Caco-2 (cell line): ENCODE measurements around the gene TF. TPM values are rescaled to one million over a fixed set of nuclear protein-coding genes. Genes with fewer than 3 reads are reported as not detected.
A peak's percentile ranks its signal among the peaks of the same experiment; 100 is the strongest.

ENCODE experiments used
- Bru-seq: library from RNA; stranded (reverse); fragments of 400-500 nt; gene quantifications from one replicate; lab custom pipeline; 2021; lab: Mats Ljungman, UMichigan
- BruChase-seq, 2 experiments: library from RNA; stranded (reverse); fragments of 400-500 nt; gene quantifications; one replicate each; lab custom pipeline; 2021; lab: Mats Ljungman, UMichigan
- BruUV-seq: library from RNA; stranded (reverse); fragments of 400-500 nt; replicated peaks from 2 replicates; lab custom pipeline; 2021; lab: Mats Ljungman, UMichigan
- CTCF ChIA-PET: fragments of 300-600 bp; sonication (Branson Sonifier 250); formaldehyde crosslinking; loops from one replicate; lab custom pipeline; 2022; ENCODE audit warnings: antibody characterized with exemption; lab: Charles Lee
- POLR2A ChIA-PET: fragments of 300-600 bp; sonication (Branson Sonifier 250); formaldehyde crosslinking; loops from one replicate; lab custom pipeline; 2022; ENCODE audit warnings: antibody characterized with exemption; lab: Charles Lee
- DNase-seq, 2 experiments: peaks; one replicate each; pipeline versions ENCODE4 v3.0.0 to v3.0.0-alpha.2; 2020 to 2022
- H3K27me3 ChIP-seq: replicated peaks from 2 replicates; pipeline ENCODE4 v1.6.0; 2011; ENCODE audit warnings: low read length; ENCODE audit not compliant: control insufficient read depth, insufficient read depth
- H3K36me3 ChIP-seq: 2 replicates; pipeline ENCODE4 v1.5.1; 2011; ENCODE audit warnings: low read length; ENCODE audit not compliant: control insufficient read depth, insufficient read depth
- H3K4me1 ChIP-seq: fragments of 250-450 bp; sonication (Bioruptor Pico); 2 replicates; pipeline ENCODE4 v1.5.1; 2020; ENCODE audit warnings: mild to moderate bottlenecking
- H3K4me3 ChIP-seq: 2 replicates; pipeline ENCODE4 v1.5.1; 2011; ENCODE audit warnings: low read depth, mild to moderate bottlenecking, control low read depth, low read length
- H3K9me3 ChIP-seq: fragments of 250-450 bp; sonication (Bioruptor Pico); 2 replicates; pipeline ENCODE4 v1.5.1; 2020; ENCODE audit warnings: mild to moderate bottlenecking, moderate library complexity
- H3K27ac Mint-ChIP-seq: one replicate; pipeline ENCODE4 v1.8.0; 2022; ENCODE audit warnings: mixed read lengths; ENCODE audit not compliant: unreplicated experiment
- H3K27me3 Mint-ChIP-seq: one replicate; pipeline ENCODE4 v1.8.0; 2022; ENCODE audit warnings: mixed read lengths; ENCODE audit not compliant: insufficient read depth, unreplicated experiment
- H3K36me3 Mint-ChIP-seq: one replicate; pipeline ENCODE4 v1.8.0; 2022; ENCODE audit warnings: mild to moderate bottlenecking, mixed read lengths; ENCODE audit not compliant: insufficient read depth, unreplicated experiment
- H3K4me1 Mint-ChIP-seq: one replicate; pipeline ENCODE4 v1.8.0; 2022; ENCODE audit warnings: low read depth, mixed read lengths; ENCODE audit not compliant: unreplicated experiment
- H3K4me3 Mint-ChIP-seq: one replicate; pipeline ENCODE4 v1.8.0; 2022; ENCODE audit warnings: mild to moderate bottlenecking, moderate library complexity, mixed read lengths; ENCODE audit not compliant: unreplicated experiment
- H3K9me3 Mint-ChIP-seq: one replicate; pipeline ENCODE4 v1.8.0; 2022; ENCODE audit warnings: mixed read lengths; ENCODE audit not compliant: unreplicated experiment
- CTCF ChIP-seq, 2 experiments: fragments of 200-600 bp in 1 of 2; IDR thresholded peaks; 1 replicate in 1 of 2; 2 replicates in 1 of 2; pipeline versions ENCODE4 v1.5.1 to v1.8.0; 2011 to 2022; ENCODE audit warnings: antibody characterized with exemption in 1 of 2, control low read depth in 1 of 2, inconsistent platforms in 1 of 2, low read depth in 1 of 2, low read length in 1 of 2, mild to moderate bottlenecking in 1 of 2, moderate library complexity in 1 of 2; ENCODE audit not compliant: insufficient read depth in 1 of 2, severe bottlenecking in 1 of 2, unreplicated experiment in 1 of 2
- intact Hi-C: fragments of 100-400 bp; cut with micrococcal nuclease; formaldehyde crosslinking; loops from one replicate; pipeline ENCODE4 v1.10.0; 2022; ENCODE audit not compliant: unreplicated experiment
- long read RNA-seq: library from polyadenylated mRNA; stranded (forward); transcript quantifications from one replicate; pipeline ENCODE4 v2.0.0, GENCODE V29; 2022
- total RNA-seq: library from RNA; stranded (reverse); gene quantifications from 2 replicates; pipeline ENCODE4 v1.2.3, GENCODE V29; 2022

The TF gene
- total RNA-seq (23.4 and 26.6 TPM in 2 replicates), Bru-seq, nascent RNA (percentile 31 among the genes with signal in this experiment), BruChase-seq, experiment 1, labeled RNA remaining after a 2-hour chase (percentile 30 among the genes with signal in this experiment), BruChase-seq, experiment 2, labeled RNA remaining after a 6-hour chase (percentile 34 among the genes with signal in this experiment)
- long read RNA-seq, full-length matches to known transcripts = 25 of 29 reads
- long read RNA-seq, partial matches to known transcripts = 2 of 29 reads
- long read RNA-seq, other reads (novel, unspliced or antisense) = 2 of 29 reads

- Mint-ChIP-seq H3K4me3 (peak within 1 kb of the TSS; percentile 10), H3K36me3 (no peaks in the 10 kb centered on the region), H3K9me3 (no peaks in the 10 kb centered on the region), H3K4me1 (peaks cover 7% of the 10 kb centered on the region), H3K27me3 (no peaks in the 10 kb centered on the region), H3K27ac (no peak within 1 kb of the TSS)
- TF ChIP-seq CTCF (IDR thresholded peaks at IDR 0.05; ENCODE audit: insufficient read depth in 1 of 2, low read depth in 1 of 2, low read length in 1 of 2, severe bottlenecking in 1 of 2, unreplicated experiment in 1 of 2) = no peak
- POLR2A ChIA-PET = no interaction called here
- CTCF ChIA-PET = no interaction called here
- no peak for DNase-seq
- Histone ChIP-seq H3K9me3 (no peaks in the 10 kb centered on the region), H3K27me3 (no peaks in the 10 kb centered on the region), H3K4me1 (peaks cover 16% of the 10 kb centered on the region; the same call in 1 of the 2 replicates), H3K4me3 (peak within 1 kb of the TSS; percentile 5; the same call in 1 of the 2 replicates), H3K36me3 (no peaks in the 10 kb centered on the region)
- BruUV-seq = no TSS peak
- intact Hi-C loops = no loop called here
Measured at GRCh38 chr3:133745981-133746711, at the start of gene TF. Gene TF (plus strand): TSS chr3:133746393. CDS start chr3:133746441, 48 bp downstream.

GRCh38 chr3:133697960-133698359 lies 48.2 kb upstream of the TF start:
- H3K4me3 ChIP-seq = no peak overlapping the region
- ChIA-PET CTCF (no interaction called here), POLR2A (no interaction called here)
- Mint-ChIP-seq H3K27me3 (no peaks in the 10 kb centered on the region), H3K36me3 (no peaks in the 10 kb centered on the region), H3K4me1 (no peaks in the 10 kb centered on the region), H3K9me3 (no peaks in the 10 kb centered on the region), H3K4me3 (no peak overlapping the region), H3K27ac (no peak overlapping the region)
- H3K36me3 ChIP-seq = no peaks in the 10 kb centered on the region
- H3K27me3 ChIP-seq = no peaks in the 10 kb centered on the region
- no peaks in the 10 kb centered on the region for H3K4me1 ChIP-seq
- intact Hi-C loops = no loop called here
- TF ChIP-seq CTCF (IDR thresholded peaks at IDR 0.05; ENCODE audit: insufficient read depth in 1 of 2, low read depth in 1 of 2, low read length in 1 of 2, severe bottlenecking in 1 of 2, unreplicated experiment in 1 of 2) = no peak
- H3K9me3 ChIP-seq = no peaks in the 10 kb centered on the region; the same call in 1 of the 2 replicates
- BruUV-seq = no TSS peak
- DNase-seq = no peak

- POLR2A ChIA-PET = no interaction called here
Measured at GRCh38 chr3:133699467-133699866, 46.7 kb upstream of the TF start.

More at GRCh38 chr3:133699467-133699866, 46.7 kb upstream of the TF start:
- no peaks in the 10 kb centered on the region for H3K36me3 ChIP-seq
- no peaks in the 10 kb centered on the region for H3K36me3 Mint-ChIP-seq
- H3K9me3 ChIP-seq = no peaks in the 10 kb centered on the region; the same call in 1 of the 2 replicates
- CTCF ChIA-PET = no interaction called here
- no peaks in the 10 kb centered on the region for H3K4me1 Mint-ChIP-seq
- H3K4me3 ChIP-seq = no peak overlapping the region
- no peaks in the 10 kb centered on the region for H3K4me1 ChIP-seq
- no peak for DNase-seq
- TF ChIP-seq CTCF (IDR thresholded peaks at IDR 0.05; ENCODE audit: insufficient read depth in 1 of 2, low read depth in 1 of 2, low read length in 1 of 2, severe bottlenecking in 1 of 2, unreplicated experiment in 1 of 2) = no peak
- BruUV-seq = no TSS peak
- no peak overlapping the region for H3K27ac Mint-ChIP-seq
- H3K27me3 Mint-ChIP-seq = peaks cover 2% of the 10 kb centered on the region
- intact Hi-C loops = no loop called here
- no peaks in the 10 kb centered on the region for H3K9me3 Mint-ChIP-seq
- no peaks in the 10 kb centered on the region for H3K27me3 ChIP-seq
- no peak overlapping the region for H3K4me3 Mint-ChIP-seq
